Measurements from ENCODE around the gene DHX30. TPM values are rescaled to one million over a fixed set of nuclear protein-coding genes. Genes with fewer than 3 reads are reported as not detected.

Gene DHX30
- total RNA-seq, 1 donor from 2014 or later, result 53.2 TPM

- DNase-seq (ENCODE audit: low read depth) (no peak), FAIRE-seq (no peak)
- Histone ChIP-seq H3K27me3 (ENCODE audit: control insufficient read depth, insufficient read depth, low read length) (no peaks in the 10 kb centered on the region), H3K36me3 (ENCODE audit: control insufficient read depth, insufficient read depth, low read length) (peaks cover 49% of the 10 kb centered on the region), H3K4me3 (ENCODE audit: low read depth, low read length) (no peak overlapping the region)
- no peak for TF ChIP-seq CTCF (IDR thresholded peaks at IDR 0.05; ENCODE audit: insufficient read depth, low read length, severe bottlenecking)
Observed at GRCh38 chr3:47846186-47846879, 43.4 kb downstream of the DHX30 start.

- H3K27me3 ChIP-seq (ENCODE audit: control insufficient read depth, insufficient read depth, low read length), result no peaks in the 10 kb centered on the region
- FAIRE-seq (no peak), DNase-seq (ENCODE audit: low read depth) (no peak)
- no peak overlapping the region for H3K4me3 ChIP-seq (ENCODE audit: low read depth, low read length)
- TF ChIP-seq CTCF (IDR thresholded peaks at IDR 0.05; ENCODE audit: insufficient read depth, low read length, severe bottlenecking), result no peak
- H3K36me3 ChIP-seq (ENCODE audit: control insufficient read depth, insufficient read depth, low read length), result peaks cover 44% of the 10 kb centered on the region
Observed at GRCh38 chr3:47846880-47847248, 43.9 kb downstream of the DHX30 start.

GRCh38 chr3:47847260-47847659 lies 44.3 kb downstream of the DHX30 start:
- H3K4me3 ChIP-seq (ENCODE audit: low read depth, low read length), result no peak overlapping the region
- DNase-seq (ENCODE audit: low read depth) (no peak), FAIRE-seq (no peak)
- no peak for TF ChIP-seq CTCF (IDR thresholded peaks at IDR 0.05; ENCODE audit: insufficient read depth, low read length, severe bottlenecking)
- H3K36me3 ChIP-seq (ENCODE audit: control insufficient read depth, insufficient read depth, low read length), result peaks cover 44% of the 10 kb centered on the region
- H3K27me3 ChIP-seq (ENCODE audit: control insufficient read depth, insufficient read depth, low read length), result no peaks in the 10 kb centered on the region

- no peaks in the 10 kb centered on the region for H3K27me3 ChIP-seq (ENCODE audit: control insufficient read depth, insufficient read depth, low read length)
- TF ChIP-seq CTCF (IDR thresholded peaks at IDR 0.05; ENCODE audit: insufficient read depth, low read length, severe bottlenecking), result no peak
- DNase-seq (ENCODE audit: low read depth), result no peak
- peaks cover 40% of the 10 kb centered on the region for H3K36me3 ChIP-seq (ENCODE audit: control insufficient read depth, insufficient read depth, low read length)
- H3K4me3 ChIP-seq (ENCODE audit: low read depth, low read length), result no peak overlapping the region
- no peak for FAIRE-seq
Observed at GRCh38 chr3:47847801-47848518, 45.0 kb downstream of the DHX30 start.

- FAIRE-seq (no peak), DNase-seq (ENCODE audit: low read depth) (no peak)
- Histone ChIP-seq H3K27me3 (ENCODE audit: control insufficient read depth, insufficient read depth, low read length) (no peaks in the 10 kb centered on the region), H3K36me3 (ENCODE audit: control insufficient read depth, insufficient read depth, low read length) (peaks cover 37% of the 10 kb centered on the region), H3K4me3 (ENCODE audit: low read depth, low read length) (no peak overlapping the region)
- no peak for TF ChIP-seq CTCF (IDR thresholded peaks at IDR 0.05; ENCODE audit: insufficient read depth, low read length, severe bottlenecking)
Observed at GRCh38 chr3:47848599-47849117, 45.7 kb downstream of the DHX30 start.
